PC-3 (cell line): ENCODE results near the gene UNCX. TPM values are rescaled to one million over a fixed set of nuclear protein-coding genes. Genes with fewer than 3 reads are reported as not detected.

Experiments used
- ATAC-seq: fragments of 200-7000 bp; cut with Tn5 transposase; 2 replicates; pipeline ENCODE4 v1.9.1; 2020; ENCODE audit warnings: mild to moderate bottlenecking, moderate library complexity
- BruUV-seq: library from RNA; stranded (reverse); fragments of 400-500 nt; replicated peaks from 2 replicates; lab custom pipeline; 2021; lab: Mats Ljungman, UMichigan
- CTCF ChIA-PET: fragments of 300-600 bp; sonication (Branson Sonifier 250); formaldehyde crosslinking; loops from one replicate; lab custom pipeline; 2022; ENCODE audit warnings: antibody characterized with exemption; lab: Charles Lee
- POLR2A ChIA-PET: fragments of 300-600 bp; sonication (Branson Sonifier 250); formaldehyde crosslinking; loops from one replicate; lab custom pipeline; 2022; ENCODE audit warnings: antibody characterized with exemption; ENCODE audit not compliant: unreplicated experiment; lab: Charles Lee
- DNase-seq: peaks from one replicate; pipeline ENCODE4 v3.0.0-alpha.2; 2015
- H2AFZ ChIP-seq: fragments of 300-600 bp; sonication (generic); 2 replicates; pipeline ENCODE4 v1.6.0; 2016; ENCODE audit warnings: antibody characterized with exemption, low read length
- H3F3A ChIP-seq: fragments of 300-600 bp; sonication (generic); one replicate; pipeline ENCODE4 v1.6.0; 2017; ENCODE audit warnings: antibody characterized with exemption, low read length, control low read depth, mild to moderate bottlenecking; ENCODE audit not compliant: unreplicated experiment
- H3K27ac ChIP-seq: fragments of 300-600 bp; sonication (generic); 2 replicates; pipeline ENCODE4 v1.5.1; 2016; ENCODE audit warnings: mild to moderate bottlenecking, low read length
- H3K27me3 ChIP-seq: fragments of 300-600 bp; sonication (generic); 2 replicates; pipeline ENCODE4 v1.6.1; 2016; ENCODE audit warnings: low read length, mixed read lengths
- H3K36me3 ChIP-seq: fragments of 300-600 bp; sonication (generic); 2 replicates; pipeline ENCODE4 v1.6.1; 2016; ENCODE audit warnings: low read depth, mixed run types, low read length, mixed read lengths
- H3K4me1 ChIP-seq: fragments of 300-600 bp; sonication (generic); 2 replicates; pipeline ENCODE4 v1.5.1; 2016; ENCODE audit warnings: low read length; ENCODE audit not compliant: insufficient read depth
- H3K4me2 ChIP-seq: fragments of 300-600 bp; sonication (generic); 2 replicates; pipeline ENCODE4 v1.6.0; 2016; ENCODE audit warnings: low read length
- H3K4me3 ChIP-seq: fragments of 300-600 bp; sonication (generic); 2 replicates; pipeline ENCODE4 v1.5.1; 2016; ENCODE audit warnings: mild to moderate bottlenecking, low read length, mixed read lengths
- H3K79me2 ChIP-seq: fragments of 300-600 bp; sonication (generic); 2 replicates; pipeline ENCODE4 v1.6.1; 2017; ENCODE audit warnings: low read length, mixed read lengths
- H3K9ac ChIP-seq: fragments of 300-600 bp; sonication (generic); 2 replicates; pipeline ENCODE4 v1.6.0; 2016; ENCODE audit warnings: mild to moderate bottlenecking, low read length
- H3K9me2 ChIP-seq: fragments of 300-600 bp; sonication (generic); replicated peaks from 2 replicates; pipeline ENCODE4 v1.6.1; 2016; ENCODE audit warnings: mixed run types, low read length, mixed read lengths
- H3K9me3 ChIP-seq: fragments of 300-600 bp; sonication (generic); 2 replicates; pipeline ENCODE4 v1.6.1; 2016; ENCODE audit warnings: low read length, mixed read lengths
- H4K20me1 ChIP-seq: fragments of 300-600 bp; sonication (generic); 2 replicates; pipeline ENCODE4 v1.6.1; 2016; ENCODE audit warnings: low read length, mixed read lengths
- CTCF ChIP-seq: fragments of 300-600 bp; sonication (generic); conservative IDR thresholded peaks from 2 replicates; pipeline ENCODE4 v1.5.1; 2017; ENCODE audit warnings: antibody characterized with exemption, low read depth, mild to moderate bottlenecking, low read length
- EZH2 ChIP-seq: fragments of 300-600 bp; sonication (generic); IDR thresholded peaks from one replicate; pipeline ENCODE4 v1.6.1; 2017; ENCODE audit warnings: antibody characterized with exemption, mild to moderate bottlenecking, low read length; ENCODE audit not compliant: unreplicated experiment
- EZH2phosphoT487 ChIP-seq: fragments of 300-600 bp; sonication (generic); IDR thresholded peaks from 2 replicates; pipeline ENCODE4 v1.6.1; 2018; ENCODE audit warnings: mild to moderate bottlenecking, antibody characterized with exemption, low read length, borderline replicate concordance
- intact Hi-C: fragments of 100-400 bp; cut with micrococcal nuclease; formaldehyde crosslinking; loops from 2 replicates; pipeline ENCODE4 v1.9.0; 2023
- total RNA-seq: library from RNA; depleted of rRNA; stranded (reverse); fragments of >200 nt; gene quantifications from 2 replicates; pipeline ENCODE4 v1.2.3, GENCODE V29; 2014

The UNCX gene
- total RNA-seq, 1 experiment from 2014 or later: not detected

GRCh38 chr7:1220977-1221745 is 11.5 kb upstream of the UNCX start:
- ATAC-seq (no peak), DNase-seq (no peak)
- no peak overlapping the region for H2AFZ ChIP-seq
- no peak overlapping the region for H3K9ac ChIP-seq
- intact Hi-C loops: no loop called here
- H3K4me3 ChIP-seq: no peak overlapping the region
- no peaks in the 10 kb centered on the region for H3K79me2 ChIP-seq
- POLR2A ChIA-PET: no interaction called here
- H3K9me3 ChIP-seq: no peaks in the 10 kb centered on the region
- peaks cover 39% of the 10 kb centered on the region for H3K27me3 ChIP-seq
- H3K36me3 ChIP-seq: no peaks in the 10 kb centered on the region
- no peak for TF ChIP-seq EZH2phosphoT487
- CTCF ChIA-PET: interaction anchor here (0.5 kb wide), 1 partner anchor 22 kb away, joined by 3 read pairs; no protein-coding TSS in a partner anchor
- no TSS peak for BruUV-seq
- no peak overlapping the region for H3K4me2 ChIP-seq
- no peaks in the 10 kb centered on the region for H4K20me1 ChIP-seq
- no peaks in the 10 kb centered on the region for H3K9me2 ChIP-seq
- H3F3A ChIP-seq: no peaks in the 10 kb centered on the region
- no peaks in the 10 kb centered on the region for H3K4me1 ChIP-seq
- no peak overlapping the region for H3K27ac ChIP-seq

DNA sequence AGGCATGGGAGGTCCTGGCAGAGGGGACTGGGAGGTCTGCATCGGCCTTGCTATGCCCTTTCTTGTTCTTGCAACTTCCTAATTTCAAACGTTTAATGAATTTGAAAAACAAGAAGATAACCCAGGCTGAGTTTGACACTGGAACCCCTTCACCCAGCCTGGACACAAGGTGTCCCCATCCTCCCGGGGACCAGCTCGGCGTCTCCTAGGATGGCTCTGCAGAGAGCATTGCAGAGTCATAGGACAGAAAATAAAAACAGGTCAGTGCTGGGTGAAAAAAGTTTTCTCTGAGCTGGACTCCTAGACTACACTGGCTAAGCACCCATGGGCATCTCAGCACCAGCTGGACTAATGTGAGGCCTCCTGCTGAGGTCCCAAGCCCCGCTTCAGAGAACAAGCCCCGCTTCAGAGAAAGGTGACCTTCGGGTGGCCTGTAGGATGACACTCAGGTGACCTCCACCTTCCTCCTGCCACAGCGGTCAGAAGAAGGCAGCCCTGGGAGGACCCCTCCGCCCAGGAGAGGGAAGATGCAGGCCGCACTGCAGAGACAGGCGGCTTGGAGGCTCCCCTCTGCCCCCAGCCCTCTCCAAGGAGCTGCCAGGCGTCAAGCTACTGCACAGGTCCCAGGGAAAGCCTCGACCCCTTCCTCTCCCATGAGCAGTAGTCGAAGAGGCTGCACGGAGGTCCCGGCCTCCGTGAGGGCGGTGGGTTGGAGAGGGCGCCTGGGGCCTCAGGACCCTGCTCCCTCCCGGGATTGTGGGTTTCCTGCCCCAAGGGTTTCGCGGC is 9.3 kb upstream of the UNCX start:
- DNase-seq (no peak), ATAC-seq (peak; percentile 21; the same call in 1 of the 2 replicates)
- POLR2A ChIA-PET: no interaction called here
- no peak overlapping the region for H3K4me3 ChIP-seq
- peaks cover 61% of the 10 kb centered on the region for H3K27me3 ChIP-seq
- no peak overlapping the region for H3K9ac ChIP-seq
- H3K27ac ChIP-seq: no peak overlapping the region
- H3K9me2 ChIP-seq: no peaks in the 10 kb centered on the region
- TF ChIP-seq EZH2 (no peak), EZH2phosphoT487 (no peak), CTCF (no peak)
- H2AFZ ChIP-seq: no peak overlapping the region
- no peaks in the 10 kb centered on the region for H3K9me3 ChIP-seq
- CTCF ChIA-PET: no interaction called here
- BruUV-seq: no TSS peak
- H3F3A ChIP-seq: no peaks in the 10 kb centered on the region
- no peaks in the 10 kb centered on the region for H3K4me1 ChIP-seq
- no peaks in the 10 kb centered on the region for H4K20me1 ChIP-seq
- H3K36me3 ChIP-seq: no peaks in the 10 kb centered on the region
- no peaks in the 10 kb centered on the region for H3K79me2 ChIP-seq
- H3K4me2 ChIP-seq: no peak overlapping the region
- intact Hi-C loops: no loop called here

DNA sequence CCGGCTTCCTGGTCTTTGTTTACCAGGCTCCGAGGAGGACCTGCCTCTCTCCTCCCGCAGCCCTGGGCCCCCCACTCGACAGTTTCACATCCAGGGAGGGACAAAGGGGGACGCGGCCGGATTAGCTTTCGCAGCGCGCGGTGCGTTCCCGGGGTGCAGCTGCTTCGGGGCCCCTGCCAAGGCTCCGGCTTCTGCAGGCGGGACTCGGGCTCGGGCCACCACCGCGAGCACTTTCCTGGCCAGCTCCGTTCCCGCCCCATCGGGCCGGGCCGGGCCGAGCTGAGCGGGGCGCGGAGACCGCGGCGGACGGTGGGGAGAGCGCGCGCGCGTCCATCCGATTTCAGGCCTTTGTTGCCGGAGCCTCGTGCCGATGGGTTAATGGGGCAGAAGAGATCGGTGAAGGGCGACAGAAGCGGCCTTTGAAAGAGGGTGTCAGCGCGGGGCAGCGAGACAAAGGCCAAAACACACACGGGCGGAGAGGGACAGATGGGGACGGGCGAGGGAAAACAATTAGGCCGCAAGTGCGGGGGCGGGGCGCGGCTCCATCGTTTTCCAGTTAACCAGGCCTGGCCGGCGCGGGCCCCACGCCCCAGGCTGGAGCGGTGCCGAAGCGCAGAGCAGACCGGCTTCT is 8.5 kb upstream of the UNCX start:
- TF ChIP-seq EZH2 (no peak), CTCF (no peak), EZH2phosphoT487 (no peak)
- no TSS peak for BruUV-seq
- Histone ChIP-seq H3K9me3 (no peaks in the 10 kb centered on the region), H2AFZ (no peak overlapping the region), H3K27ac (no peak overlapping the region), H3K36me3 (no peaks in the 10 kb centered on the region), H3K4me2 (no peak overlapping the region), H3K79me2 (no peaks in the 10 kb centered on the region), H3K9ac (no peak overlapping the region), H3K9me2 (no peaks in the 10 kb centered on the region), H3K4me1 (no peaks in the 10 kb centered on the region), H4K20me1 (no peaks in the 10 kb centered on the region), H3K4me3 (no peak overlapping the region), H3F3A (no peaks in the 10 kb centered on the region), H3K27me3 (peaks cover 69% of the 10 kb centered on the region)
- intact Hi-C loops: no loop called here
- ChIA-PET CTCF (interaction anchor here (0.6 kb wide), 1 partner anchor 228 kb away, joined by 3 read pairs; no protein-coding TSS in a partner anchor), POLR2A (no interaction called here)
- ATAC-seq (no peak), DNase-seq (no peak)
